GM10266 (cell line): Measurements from ENCODE around the gene SEPTIN12.

Experiments
- DNase-seq: peaks from one replicate; pipeline ENCODE4 v3.0.0; 2012; ENCODE audit errors: extremely low spot score
- TF ChIP-seq, protein P1 (sequence below): IDR thresholded peaks from 2 replicates; pipeline ENCODE4 v1.5.1; 2012; ENCODE audit warnings: mild to moderate bottlenecking, low read depth; ENCODE audit not compliant: control insufficient read depth, insufficient read depth; ENCODE audit errors: missing control alignments

SEPTIN12 gene

DNA sequence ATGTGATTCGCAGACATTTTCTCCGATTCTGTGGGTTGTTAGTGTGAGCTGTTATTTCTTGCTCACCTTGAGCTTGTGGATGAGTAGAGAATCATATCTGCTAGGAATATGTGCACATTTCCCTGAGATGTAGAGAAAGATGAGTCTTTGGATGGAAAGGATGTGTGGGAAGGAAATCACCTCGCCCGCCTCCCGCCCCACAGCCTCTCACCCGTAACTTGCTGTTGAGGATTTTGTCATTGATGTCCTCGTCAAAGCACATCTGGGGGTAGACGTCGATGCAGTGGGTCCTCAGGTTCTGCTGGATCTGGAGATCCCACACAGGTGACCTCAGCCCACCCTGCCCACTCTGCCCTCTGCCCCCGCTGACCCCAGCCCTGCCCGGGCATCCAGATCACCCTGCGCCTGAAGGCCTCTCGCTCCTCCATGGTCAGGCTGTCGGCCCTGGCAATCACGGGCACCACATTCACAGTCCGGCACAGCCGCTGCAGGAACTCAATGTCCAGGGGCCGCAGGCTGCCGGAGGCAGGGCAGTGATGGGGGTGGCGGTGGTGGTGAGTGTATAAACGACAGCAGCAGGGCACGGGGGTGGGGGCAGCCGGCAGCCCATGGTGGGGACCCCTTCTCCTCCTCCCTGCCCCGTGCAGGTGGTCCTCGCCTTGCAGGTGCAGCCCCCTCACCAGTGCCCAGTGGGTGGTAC is 4.7 kb downstream of the SEPTIN12 start:
- TF ChIP-seq, protein P1, sequence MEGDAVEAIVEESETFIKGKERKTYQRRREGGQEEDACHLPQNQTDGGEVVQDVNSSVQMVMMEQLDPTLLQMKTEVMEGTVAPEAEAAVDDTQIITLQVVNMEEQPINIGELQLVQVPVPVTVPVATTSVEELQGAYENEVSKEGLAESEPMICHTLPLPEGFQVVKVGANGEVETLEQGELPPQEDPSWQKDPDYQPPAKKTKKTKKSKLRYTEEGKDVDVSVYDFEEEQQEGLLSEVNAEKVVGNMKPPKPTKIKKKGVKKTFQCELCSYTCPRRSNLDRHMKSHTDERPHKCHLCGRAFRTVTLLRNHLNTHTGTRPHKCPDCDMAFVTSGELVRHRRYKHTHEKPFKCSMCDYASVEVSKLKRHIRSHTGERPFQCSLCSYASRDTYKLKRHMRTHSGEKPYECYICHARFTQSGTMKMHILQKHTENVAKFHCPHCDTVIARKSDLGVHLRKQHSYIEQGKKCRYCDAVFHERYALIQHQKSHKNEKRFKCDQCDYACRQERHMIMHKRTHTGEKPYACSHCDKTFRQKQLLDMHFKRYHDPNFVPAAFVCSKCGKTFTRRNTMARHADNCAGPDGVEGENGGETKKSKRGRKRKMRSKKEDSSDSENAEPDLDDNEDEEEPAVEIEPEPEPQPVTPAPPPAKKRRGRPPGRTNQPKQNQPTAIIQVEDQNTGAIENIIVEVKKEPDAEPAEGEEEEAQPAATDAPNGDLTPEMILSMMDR: no peak
- no peak for DNase-seq

GRCh38 chr16:4780235-4780634 is 7.9 kb downstream of the SEPTIN12 start:
- TF ChIP-seq, protein P1: no peak
- no peak for DNase-seq

GRCh38 chr16:4778050-4778392 is 10.1 kb downstream of the SEPTIN12 start:
- TF ChIP-seq, protein P1: no peak

GRCh38 chr16:4777339-4778049 is 10.7 kb downstream of the SEPTIN12 start:
- TF ChIP-seq, protein P1: no peak
- DNase-seq: no peak

More at GRCh38 chr16:4778050-4778392, 10.1 kb downstream of the SEPTIN12 start:
- DNase-seq: no peak

- no peak for DNase-seq
- TF ChIP-seq, protein P1: no peak
Observed at GRCh38 chr16:4776141-4776705, 11.9 kb downstream of the SEPTIN12 start.

DNA sequence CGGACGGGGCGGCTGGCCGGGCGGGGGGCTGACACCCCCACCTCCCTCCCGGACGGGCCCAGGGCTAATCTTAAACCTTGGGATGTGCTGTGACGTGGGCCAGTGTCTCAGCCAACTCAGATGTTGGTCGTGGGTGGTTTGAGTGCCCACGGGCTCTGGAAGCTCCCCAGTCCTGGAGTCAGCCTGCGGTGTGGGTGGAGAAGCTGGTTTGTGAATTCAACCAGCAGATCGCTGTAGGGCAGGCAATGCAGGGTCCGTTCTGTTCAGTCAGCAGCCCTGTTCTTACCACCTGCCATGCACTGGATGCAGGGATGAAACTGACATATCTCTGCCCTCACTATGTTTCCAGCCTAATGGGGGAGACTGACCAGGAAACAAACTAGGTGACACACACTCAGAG is 13.1 kb downstream of the SEPTIN12 start:
- no peak for DNase-seq
- TF ChIP-seq, protein P1: no peak

DNA sequence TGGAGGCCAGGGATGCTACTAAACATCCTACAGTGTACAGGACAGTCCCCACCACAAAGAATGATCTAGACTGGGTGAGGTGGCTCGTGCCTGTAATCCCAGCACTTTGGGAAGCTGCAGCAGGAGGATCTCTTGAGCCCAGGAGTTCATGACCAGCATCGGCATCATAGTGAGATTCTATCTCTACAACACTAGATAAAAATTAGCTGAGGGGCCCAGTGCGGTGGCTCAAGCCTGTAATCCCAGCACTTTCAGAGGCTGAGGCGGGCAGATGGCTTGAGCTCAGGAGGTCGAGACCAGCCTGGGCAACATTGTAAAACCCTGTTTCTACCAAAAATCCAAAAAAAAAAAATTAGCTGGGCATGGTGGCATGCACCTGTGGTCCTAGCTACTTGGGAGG is 15.8 kb downstream of the SEPTIN12 start:
- TF ChIP-seq, protein P1: no peak
- DNase-seq: no peak
